ENCODE measurements around the gene SLC41A1.

Gene SLC41A1

GRCh38 chr1:205802060-205802459 is 10.9 kb downstream of the SLC41A1 start:
- TF ChIP-seq, protein P1, sequence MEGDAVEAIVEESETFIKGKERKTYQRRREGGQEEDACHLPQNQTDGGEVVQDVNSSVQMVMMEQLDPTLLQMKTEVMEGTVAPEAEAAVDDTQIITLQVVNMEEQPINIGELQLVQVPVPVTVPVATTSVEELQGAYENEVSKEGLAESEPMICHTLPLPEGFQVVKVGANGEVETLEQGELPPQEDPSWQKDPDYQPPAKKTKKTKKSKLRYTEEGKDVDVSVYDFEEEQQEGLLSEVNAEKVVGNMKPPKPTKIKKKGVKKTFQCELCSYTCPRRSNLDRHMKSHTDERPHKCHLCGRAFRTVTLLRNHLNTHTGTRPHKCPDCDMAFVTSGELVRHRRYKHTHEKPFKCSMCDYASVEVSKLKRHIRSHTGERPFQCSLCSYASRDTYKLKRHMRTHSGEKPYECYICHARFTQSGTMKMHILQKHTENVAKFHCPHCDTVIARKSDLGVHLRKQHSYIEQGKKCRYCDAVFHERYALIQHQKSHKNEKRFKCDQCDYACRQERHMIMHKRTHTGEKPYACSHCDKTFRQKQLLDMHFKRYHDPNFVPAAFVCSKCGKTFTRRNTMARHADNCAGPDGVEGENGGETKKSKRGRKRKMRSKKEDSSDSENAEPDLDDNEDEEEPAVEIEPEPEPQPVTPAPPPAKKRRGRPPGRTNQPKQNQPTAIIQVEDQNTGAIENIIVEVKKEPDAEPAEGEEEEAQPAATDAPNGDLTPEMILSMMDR (IDR thresholded peaks at IDR 0.05; ENCODE audit: low read depth, low read length, missing control alignments), result no peak
- H3K4me3 ChIP-seq (ENCODE audit: low read depth, low read length), result no peak overlapping the region
- no peak for DNase-seq (ENCODE audit: low read depth)
- in situ Hi-C loops (cut with HindIII; ENCODE audit: low sequenced_read_pairs), result no loop called here

DNA sequence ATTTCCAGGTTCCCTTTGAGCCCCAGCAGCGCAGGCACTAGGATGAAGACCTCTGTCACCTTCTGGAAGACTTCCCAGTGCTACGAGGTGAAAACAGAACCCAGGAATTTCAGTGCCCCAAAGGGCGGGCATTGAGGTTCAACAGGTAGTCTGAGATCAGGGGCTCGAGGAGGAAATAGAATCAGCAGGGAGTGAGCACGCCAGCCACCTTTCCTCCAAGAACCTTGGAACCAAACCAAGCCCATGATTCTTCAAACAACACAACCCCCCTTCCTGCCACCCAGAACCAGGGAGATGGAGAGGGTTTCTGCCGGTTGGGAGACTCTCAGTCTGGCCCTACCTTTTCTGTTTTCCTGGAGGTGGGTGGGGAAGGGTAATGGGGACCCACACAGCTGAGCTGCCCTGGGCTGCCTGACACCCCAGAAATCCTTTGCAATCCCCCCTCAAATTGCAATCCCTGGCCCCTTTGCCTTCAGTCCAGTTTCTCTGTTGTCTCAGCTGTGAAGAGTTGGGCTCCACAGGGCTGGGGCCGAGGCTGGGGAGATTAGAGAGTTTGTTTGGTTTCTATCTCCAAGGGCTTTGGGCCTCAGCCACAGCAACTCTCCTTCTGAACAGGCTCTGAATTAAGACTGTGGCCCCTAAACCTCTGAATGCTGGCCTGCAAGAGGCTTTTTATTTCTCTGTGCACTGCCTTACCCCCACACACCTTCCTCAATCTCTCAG is 11.9 kb downstream of the SLC41A1 start:
- DNase-seq (ENCODE audit: low read depth), result no peak
- in situ Hi-C loops (cut with HindIII; ENCODE audit: low sequenced_read_pairs), result no loop called here
- TF ChIP-seq, protein P1 (IDR thresholded peaks at IDR 0.05; ENCODE audit: low read depth, low read length, missing control alignments), result no peak
- no peak overlapping the region for H3K4me3 ChIP-seq (ENCODE audit: low read depth, low read length)

- TF ChIP-seq, protein P1 (IDR thresholded peaks at IDR 0.05; ENCODE audit: low read depth, low read length, missing control alignments), result no peak
- DNase-seq (ENCODE audit: low read depth), result no peak
- no peak overlapping the region for H3K4me3 ChIP-seq (ENCODE audit: low read depth, low read length)
- in situ Hi-C loops (cut with HindIII; ENCODE audit: low sequenced_read_pairs), result no loop called here
These were observed 12.6 kb downstream of the SLC41A1 start for GRCh38 chr1:205800427-205800826.

- TF ChIP-seq, protein P1 (IDR thresholded peaks at IDR 0.05; ENCODE audit: low read depth, low read length, missing control alignments), result no peak
- DNase-seq (ENCODE audit: low read depth), result no peak
- in situ Hi-C loops (cut with HindIII; ENCODE audit: low sequenced_read_pairs), result no loop called here
- no peak overlapping the region for H3K4me3 ChIP-seq (ENCODE audit: low read depth, low read length)
These were observed 14.4 kb downstream of the SLC41A1 start for GRCh38 chr1:205798577-205798976.

- no peak overlapping the region for H3K4me3 ChIP-seq (ENCODE audit: low read depth, low read length)
- in situ Hi-C loops (cut with HindIII; ENCODE audit: low sequenced_read_pairs), result no loop called here
- DNase-seq (ENCODE audit: low read depth), result no peak
- TF ChIP-seq, protein P1 (IDR thresholded peaks at IDR 0.05; ENCODE audit: low read depth, low read length, missing control alignments), result no peak
These were observed 15.8 kb downstream of the SLC41A1 start for GRCh38 chr1:205797168-205797567.

- H3K4me3 ChIP-seq (ENCODE audit: low read depth, low read length), result no peak overlapping the region
- TF ChIP-seq, protein P1 (IDR thresholded peaks at IDR 0.05; ENCODE audit: low read depth, low read length, missing control alignments), result no peak
- no peak for DNase-seq (ENCODE audit: low read depth)
- in situ Hi-C loops (cut with HindIII; ENCODE audit: low sequenced_read_pairs), result no loop called here
These were observed 18.8 kb downstream of the SLC41A1 start for GRCh38 chr1:205794011-205794730.
